ENCODE measurements around the gene UBR1. TPM values are rescaled to one million over a fixed set of nuclear protein-coding genes. Genes with fewer than 3 reads are reported as not detected.
"Not testable (repeated sequence)": the region's sequence is repeated elsewhere in the genome, so short reads cannot be mapped to it uniquely, and the experiment has no call there.

Gene UBR1
- total RNA-seq, 2 donors from 2014 or later, result 27.2 to 28.0 TPM

DNA sequence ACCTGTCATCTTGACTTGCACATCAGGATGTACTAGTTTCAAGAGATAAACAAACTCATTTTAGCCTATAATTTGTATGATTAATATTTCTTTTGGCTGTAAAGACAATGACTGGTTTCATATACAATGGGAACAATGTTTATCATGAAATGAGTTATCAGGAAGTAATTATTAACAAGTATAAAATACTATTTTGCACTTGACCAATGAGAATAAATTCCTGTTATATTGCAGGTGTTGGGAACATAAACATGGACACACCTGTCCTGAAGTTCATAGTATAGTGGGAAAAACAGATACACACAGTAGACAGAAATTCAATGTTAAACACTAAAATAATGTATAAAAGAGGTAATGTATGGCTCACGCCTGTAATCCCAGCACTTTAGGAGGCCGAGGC lies 56.9 kb downstream of the UBR1 start:
- no peak for DNase-seq (ENCODE audit: low spot score)
- no peaks in the 10 kb centered on the region for H3K4me1 ChIP-seq (replicated peaks)
- H3K4me3 ChIP-seq, result no peak overlapping the region
- WGBS, result 94% methylated on average over 2 of the region's 2 CpGs
- H3K27me3 ChIP-seq (replicated peaks; ENCODE audit: insufficient read depth), result no peaks in the 10 kb centered on the region
- intact Hi-C loops (cut with DNase I), result no loop called here
- no peak overlapping the region for H3K27ac ChIP-seq
- TF ChIP-seq POLR2A (IDR thresholded peaks at IDR 0.05), result no peak
- TF ChIP-seq, protein P1, sequence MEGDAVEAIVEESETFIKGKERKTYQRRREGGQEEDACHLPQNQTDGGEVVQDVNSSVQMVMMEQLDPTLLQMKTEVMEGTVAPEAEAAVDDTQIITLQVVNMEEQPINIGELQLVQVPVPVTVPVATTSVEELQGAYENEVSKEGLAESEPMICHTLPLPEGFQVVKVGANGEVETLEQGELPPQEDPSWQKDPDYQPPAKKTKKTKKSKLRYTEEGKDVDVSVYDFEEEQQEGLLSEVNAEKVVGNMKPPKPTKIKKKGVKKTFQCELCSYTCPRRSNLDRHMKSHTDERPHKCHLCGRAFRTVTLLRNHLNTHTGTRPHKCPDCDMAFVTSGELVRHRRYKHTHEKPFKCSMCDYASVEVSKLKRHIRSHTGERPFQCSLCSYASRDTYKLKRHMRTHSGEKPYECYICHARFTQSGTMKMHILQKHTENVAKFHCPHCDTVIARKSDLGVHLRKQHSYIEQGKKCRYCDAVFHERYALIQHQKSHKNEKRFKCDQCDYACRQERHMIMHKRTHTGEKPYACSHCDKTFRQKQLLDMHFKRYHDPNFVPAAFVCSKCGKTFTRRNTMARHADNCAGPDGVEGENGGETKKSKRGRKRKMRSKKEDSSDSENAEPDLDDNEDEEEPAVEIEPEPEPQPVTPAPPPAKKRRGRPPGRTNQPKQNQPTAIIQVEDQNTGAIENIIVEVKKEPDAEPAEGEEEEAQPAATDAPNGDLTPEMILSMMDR (IDR thresholded peaks at IDR 0.05), result no peak
- TF ChIP-seq POLR2AphosphoS5 (IDR thresholded peaks at IDR 0.05), result no peak
- H3K36me3 ChIP-seq, result no peaks in the 10 kb centered on the region
- no peaks in the 10 kb centered on the region for H3K9me3 ChIP-seq

DNA sequence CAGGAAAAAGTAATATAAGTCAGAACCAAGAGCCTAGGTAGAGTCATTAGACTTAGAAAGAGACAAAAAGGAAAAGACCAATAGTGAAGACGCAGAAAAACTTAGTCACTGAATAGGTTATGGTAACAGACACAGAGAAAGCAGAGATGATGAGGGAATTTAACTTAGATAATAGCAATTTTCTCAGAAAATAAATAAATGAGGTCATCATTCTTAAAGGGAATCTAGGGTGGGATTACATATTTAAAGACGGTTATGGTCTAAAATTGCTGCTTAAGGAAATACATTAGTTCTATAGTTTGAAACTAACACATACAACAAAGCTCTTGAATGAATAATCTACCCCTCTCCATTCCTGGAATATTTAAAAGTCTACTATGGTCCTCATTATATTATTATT lies 59.4 kb downstream of the UBR1 start:
- WGBS, result 94% methylated on average over 2 of the region's 2 CpGs

DNA sequence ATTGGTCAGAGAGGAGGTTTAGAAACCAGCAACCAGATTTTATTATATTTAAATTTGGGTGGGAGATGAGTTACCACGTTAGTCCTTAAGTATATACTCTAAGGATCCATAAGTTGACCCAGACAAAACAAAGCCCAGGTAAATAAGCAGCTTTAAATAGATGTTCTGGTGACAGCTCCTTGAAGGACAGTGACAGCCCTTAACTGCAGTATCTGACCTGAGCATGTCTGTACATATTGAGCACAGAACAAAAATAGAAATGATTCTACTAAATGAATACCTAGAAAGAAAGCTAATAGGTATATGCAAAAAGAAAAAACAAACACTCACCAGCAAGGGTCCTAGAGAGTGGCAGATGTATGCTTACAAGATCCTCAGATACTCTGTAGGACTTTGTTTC lies 63.0 kb downstream of the UBR1 start:
- no peaks in the 10 kb centered on the region for H3K9me3 ChIP-seq
- no peak for TF ChIP-seq POLR2AphosphoS5 (IDR thresholded peaks at IDR 0.05)
- TF ChIP-seq POLR2A (IDR thresholded peaks at IDR 0.05), result no peak
- TF ChIP-seq, protein P1 (IDR thresholded peaks at IDR 0.05), result no peak
- intact Hi-C loops (cut with DNase I), result no loop called here
- no peaks in the 10 kb centered on the region for H3K4me1 ChIP-seq (replicated peaks)
- no peak overlapping the region for H3K4me3 ChIP-seq
- H3K27me3 ChIP-seq (replicated peaks; ENCODE audit: insufficient read depth), result no peaks in the 10 kb centered on the region
- H3K36me3 ChIP-seq, result peaks cover 0 to 5% of the 10 kb centered on the region in 2 donors
- H3K27ac ChIP-seq, result no peak overlapping the region
- 81% methylated on average over 1 of the region's 1 CpG for WGBS
- no peak for DNase-seq (ENCODE audit: low spot score)

More for the DNA sequence above, 59.4 kb downstream of the UBR1 start:
- Histone ChIP-seq H3K4me3 (no peak overlapping the region), H3K27ac (no peak overlapping the region), H3K9me3 (no peaks in the 10 kb centered on the region), H3K4me1 (replicated peaks) (no peaks in the 10 kb centered on the region), H3K27me3 (replicated peaks; ENCODE audit: insufficient read depth) (no peaks in the 10 kb centered on the region), H3K36me3 (peaks cover 0 to 5% of the 10 kb centered on the region in 2 donors)
- no peak for TF ChIP-seq POLR2AphosphoS5 (IDR thresholded peaks at IDR 0.05)
- TF ChIP-seq, protein P1 (IDR thresholded peaks at IDR 0.05), result no peak
- no peak for TF ChIP-seq POLR2A (IDR thresholded peaks at IDR 0.05)
- no peak for DNase-seq (ENCODE audit: low spot score)
- intact Hi-C loops (cut with DNase I), result no loop called here

DNA sequence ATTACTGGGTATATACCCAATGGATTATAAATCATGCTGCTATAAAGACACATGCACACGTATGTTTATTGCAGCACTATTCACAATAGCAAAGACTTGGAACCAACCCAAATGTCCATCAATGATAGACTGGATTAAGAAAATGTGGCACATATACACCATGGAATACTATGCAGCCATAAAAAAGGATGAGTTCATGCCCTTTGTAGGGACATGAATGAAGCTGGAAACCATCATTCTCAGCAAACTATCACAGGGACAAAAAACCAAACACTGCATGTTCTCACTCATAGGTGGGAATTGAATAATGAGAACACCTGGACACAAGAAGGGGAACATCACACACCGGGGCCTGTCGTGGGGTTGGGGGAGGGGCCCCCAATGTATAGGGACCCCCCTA lies 64.8 kb downstream of the UBR1 start:
- H3K27ac ChIP-seq; H3K4me1 ChIP-seq (replicated peaks); H3K27me3 ChIP-seq (replicated peaks; ENCODE audit: insufficient read depth); DNase-seq (ENCODE audit: low spot score); intact Hi-C loops (cut with DNase I); H3K4me3 ChIP-seq; H3K36me3 ChIP-seq; H3K9me3 ChIP-seq: not testable (repeated sequence)
- WGBS, result 93% methylated on average over 3 of the region's 3 CpGs

DNA sequence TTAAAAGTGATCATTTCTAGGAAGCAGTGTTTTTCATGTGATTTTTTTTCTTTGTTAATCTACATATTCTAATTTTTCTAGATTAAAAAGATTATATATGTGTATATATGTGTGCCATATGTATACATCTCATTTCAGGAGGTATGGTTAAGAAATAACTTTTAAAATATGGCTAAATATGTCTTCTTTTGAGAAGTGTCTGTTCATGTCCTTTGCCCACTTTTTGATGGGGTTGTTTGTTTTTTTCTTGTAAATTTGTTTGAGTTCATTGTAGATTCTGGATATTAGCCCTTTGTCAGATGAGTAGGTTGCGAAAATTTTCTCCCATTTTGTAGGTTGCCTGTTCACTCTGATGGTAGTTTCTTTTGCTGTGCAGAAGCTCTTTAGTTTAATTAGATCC lies 70.6 kb downstream of the UBR1 start:
- H3K27ac ChIP-seq; H3K4me1 ChIP-seq (replicated peaks); H3K4me3 ChIP-seq; H3K27me3 ChIP-seq (replicated peaks; ENCODE audit: insufficient read depth); H3K9me3 ChIP-seq; intact Hi-C loops (cut with DNase I); DNase-seq (ENCODE audit: low spot score); H3K36me3 ChIP-seq: not testable (repeated sequence)
- WGBS, result 100% methylated on average over 1 of the region's 1 CpG

DNA sequence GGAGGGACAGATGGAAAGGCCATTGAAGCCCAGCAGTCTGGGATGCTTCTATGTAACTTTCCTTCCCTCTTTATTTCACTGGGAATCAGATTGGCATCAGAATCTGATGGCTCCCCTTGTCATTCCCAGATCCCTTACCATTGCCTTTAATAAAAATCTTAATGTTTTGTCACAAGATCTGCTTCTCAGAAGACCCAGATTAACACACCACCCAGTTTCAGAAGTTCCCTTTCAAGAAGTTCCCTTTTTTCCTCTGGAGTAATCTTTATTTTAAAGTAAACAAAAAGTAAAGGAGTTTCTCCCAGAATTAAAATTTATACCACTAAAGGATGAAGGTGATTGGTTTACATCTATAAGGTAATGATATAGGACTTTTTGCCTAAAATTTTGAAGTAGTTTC lies 76.4 kb downstream of the UBR1 start:
- Histone ChIP-seq H3K9me3 (no peaks in the 10 kb centered on the region), H3K4me1 (replicated peaks) (no peaks in the 10 kb centered on the region), H3K36me3 (no peaks in the 10 kb centered on the region), H3K4me3 (no peak overlapping the region), H3K27ac (no peak overlapping the region), H3K27me3 (replicated peaks; ENCODE audit: insufficient read depth) (no peaks in the 10 kb centered on the region)
- no peak for DNase-seq (ENCODE audit: low spot score)
- TF ChIP-seq, protein P1 (IDR thresholded peaks at IDR 0.05), result no peak
- intact Hi-C loops (cut with DNase I), result no loop called here

Measured in prostate gland (tissue), 2 donors.